Pancreas (tissue), 10 donors: ENCODE results near the gene ADRM1. TPM values are rescaled to one million over a fixed set of nuclear protein-coding genes. Genes with fewer than 3 reads are reported as not detected.

ENCODE experiments used
- ATAC-seq, 4 donors: fragments of 200-7000 bp; cut with Tn5 transposase; one replicate each; pipeline versions ENCODE4 v1.8.0 to v1.9.1; 2020; ENCODE audit warnings: mild to moderate bottlenecking in 4 of 4, moderate library complexity in 4 of 4
- DNase-seq, 6 donors: peaks; one replicate each; pipeline ENCODE4 v3.0.0-alpha.2; 2020
- FAIRE-seq: peaks from 2 replicates; lab custom pipeline; 2012; peaks lifted over from hg19 to GRCh38; lab: Jason Lieb, UNC
- H3K27ac ChIP-seq, 4 donors: fragments of 200-600 bp; sonication (generic); 1 replicate in 3 of 4; 2 replicates in 1 of 4; pipeline versions ENCODE4 v1.5.0 to v1.8.0; 2020
- H3K27me3 ChIP-seq, 4 donors: fragments of 200-600 bp; one replicate each; pipeline ENCODE4 v1.8.0; 2021
- H3K36me3 ChIP-seq, 3 donors: fragments of 200-600 bp; sonication (generic) in 1 of 3; one replicate each; pipeline versions ENCODE4 v1.5.0 to v1.8.0; 2020 to 2021
- H3K4me1 ChIP-seq, 3 donors: fragments of 200-600 bp; one replicate each; pipeline ENCODE4 v1.8.0; 2021
- H3K4me3 ChIP-seq, 4 donors: fragments of 200-600 bp; sonication (generic) in 2 of 4; one replicate each; pipeline versions ENCODE4 v1.5.0 to v1.8.0; 2020 to 2021
- H3K9me3 ChIP-seq, 4 donors: fragments of 200-600 bp; one replicate each; pipeline ENCODE4 v1.8.0; 2021
- WGBS, 2 donors: extraction: QIAGEN DNeasy Blood & Tissue Kit; methylation state at CpG; one replicate each; pipeline ENCODE4 v1.1.7; 2013; 5-methylcytosine and 5-hydroxymethylcytosine counted together
- intact Hi-C, 3 donors: fragments of 100-400 bp; cut with DNase I; formaldehyde crosslinking; loops; one replicate each; pipeline versions ENCODE4 v1.11.1 to v1.14.2; 2022
- polyA plus RNA-seq, 2 donors: library from polyadenylated mRNA; stranded (reverse); fragments of 200-250 nt; gene quantifications; one replicate each; pipeline ENCODE4 v1.2.3, GENCODE V29; 2013
- total RNA-seq, 6 donors: library from RNA; stranded (reverse); fragmentation: NEBNext Ultra II Directional in 4 of 6; extraction: Animal tissue kit (Norgen Biotek cat#: 25700) in 4 of 6; gene quantifications; one replicate each; pipeline versions ENCODE4 v1.2.1 to v1.2.4, GENCODE V29; 2021 to 2023
- TF ChIP-seq, protein P1 (sequence below), 4 donors: fragments of 200-600 bp; sonication (generic) in 3 of 4; IDR thresholded peaks; one replicate each; pipeline versions ENCODE4 v1.5.0 to v1.8.0; 2021; ENCODE audit warnings: antibody characterized with exemption in 4 of 4
- donor health status: healthy with polysubstance abuse.
- donor health status: DM: no; HTN: no; CAD: no; lungs with moderate emphysema.
- donor health status: DM: no; HTN: no; CAD: no.
- donor health status: control.
- donor health status: control.
- donor health status: Bipolar disorder and iron deficiency.
- donor health status: DM: yes; HTN: yes; CAD: no.
- donor health status: DM: no; HTN: no; CAD: no.
- donor health status: DM: no; HTN: no; CAD: no.
- donor health status: DM: yes; HTN: yes; CAD: no.

The ADRM1 gene
- total and polyA plus RNA-seq, 8 donors: 33.3 to 76.0 (median 41.7) TPM

DNA sequence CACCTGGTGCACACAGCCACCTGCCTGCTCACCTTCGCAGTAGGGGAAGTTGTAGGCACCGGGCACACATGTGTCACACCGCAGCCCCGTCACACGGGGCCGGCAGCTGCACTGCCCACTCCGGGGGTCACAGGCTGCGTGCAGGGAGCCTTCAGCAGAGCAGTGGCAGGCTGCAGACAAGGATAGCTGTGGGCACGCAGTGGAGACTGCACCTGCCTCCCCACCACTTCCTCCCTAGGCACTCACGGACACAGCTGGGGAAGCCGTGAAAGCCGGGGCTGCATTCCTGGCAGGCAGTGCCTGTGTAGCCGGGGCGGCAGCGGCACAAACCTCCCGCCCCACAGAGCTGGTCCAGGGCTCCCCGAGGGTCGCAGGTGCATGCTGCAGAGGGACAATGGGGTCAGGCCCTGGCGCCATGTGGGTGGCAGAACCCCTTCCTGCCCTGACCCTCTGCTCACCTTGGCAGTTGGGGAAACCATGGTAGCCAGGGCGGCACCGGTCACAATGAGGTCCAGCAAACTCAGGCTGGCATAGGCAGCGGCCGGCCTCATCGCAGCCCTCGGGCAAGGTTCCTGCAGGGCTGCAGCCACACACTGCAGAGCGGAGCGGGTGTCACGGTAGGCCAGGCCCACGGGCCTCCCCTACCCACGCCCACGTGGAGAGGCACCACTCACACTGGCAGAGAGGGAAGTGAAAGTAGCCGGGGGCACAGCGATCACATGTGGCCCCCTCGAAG lies 34.9 kb downstream of the ADRM1 start:
- no peak for ATAC-seq
- no peaks in the 10 kb centered on the region for H3K27me3 ChIP-seq
- intact Hi-C loops: no loop called here
- H3K27ac ChIP-seq: no peak overlapping the region
- peak in 2 of 6 donors; percentile 24 to 62 for DNase-seq
- TF ChIP-seq, protein P1, sequence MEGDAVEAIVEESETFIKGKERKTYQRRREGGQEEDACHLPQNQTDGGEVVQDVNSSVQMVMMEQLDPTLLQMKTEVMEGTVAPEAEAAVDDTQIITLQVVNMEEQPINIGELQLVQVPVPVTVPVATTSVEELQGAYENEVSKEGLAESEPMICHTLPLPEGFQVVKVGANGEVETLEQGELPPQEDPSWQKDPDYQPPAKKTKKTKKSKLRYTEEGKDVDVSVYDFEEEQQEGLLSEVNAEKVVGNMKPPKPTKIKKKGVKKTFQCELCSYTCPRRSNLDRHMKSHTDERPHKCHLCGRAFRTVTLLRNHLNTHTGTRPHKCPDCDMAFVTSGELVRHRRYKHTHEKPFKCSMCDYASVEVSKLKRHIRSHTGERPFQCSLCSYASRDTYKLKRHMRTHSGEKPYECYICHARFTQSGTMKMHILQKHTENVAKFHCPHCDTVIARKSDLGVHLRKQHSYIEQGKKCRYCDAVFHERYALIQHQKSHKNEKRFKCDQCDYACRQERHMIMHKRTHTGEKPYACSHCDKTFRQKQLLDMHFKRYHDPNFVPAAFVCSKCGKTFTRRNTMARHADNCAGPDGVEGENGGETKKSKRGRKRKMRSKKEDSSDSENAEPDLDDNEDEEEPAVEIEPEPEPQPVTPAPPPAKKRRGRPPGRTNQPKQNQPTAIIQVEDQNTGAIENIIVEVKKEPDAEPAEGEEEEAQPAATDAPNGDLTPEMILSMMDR (IDR thresholded peaks at IDR 0.05): no peak
- 90 to 93% methylated on average over 34 of the region's 34 CpGs for WGBS, 2 donors
- H3K9me3 ChIP-seq: no peaks in the 10 kb centered on the region
- H3K36me3 ChIP-seq: peaks cover 0 to 31% (median 7%) of the 10 kb centered on the region in 3 donors
- H3K4me3 ChIP-seq: no peak overlapping the region
- no peaks in the 10 kb centered on the region for H3K4me1 ChIP-seq
- FAIRE-seq: no peak

DNA sequence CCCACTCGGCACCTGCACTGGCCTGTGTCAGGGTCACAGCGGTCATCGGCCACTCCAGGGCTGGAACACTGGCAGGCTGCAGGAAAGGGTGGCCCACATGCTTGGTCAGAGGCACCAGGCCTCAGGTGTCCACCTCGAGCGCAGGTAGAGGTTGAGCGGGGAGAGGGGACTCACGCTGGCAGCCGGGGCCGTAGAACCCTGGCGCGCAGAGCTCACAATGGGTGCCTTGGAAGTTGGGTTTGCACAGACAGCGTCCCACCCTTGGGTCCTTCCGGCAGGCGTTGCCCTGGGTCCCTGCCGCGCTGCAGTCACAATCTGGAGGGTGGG lies 35.5 kb downstream of the ADRM1 start:
- Histone ChIP-seq H3K4me1 (no peaks in the 10 kb centered on the region), H3K9me3 (no peaks in the 10 kb centered on the region), H3K27me3 (no peaks in the 10 kb centered on the region), H3K4me3 (no peak overlapping the region), H3K27ac (no peak overlapping the region), H3K36me3 (peaks cover 0 to 26% (median 7%) of the 10 kb centered on the region in 3 donors)
- intact Hi-C loops: no loop called here
- 94 to 95% methylated on average over 16 of the region's 16 CpGs for WGBS, 2 donors
- FAIRE-seq (no peak), DNase-seq (peak in 1 of 6 donors; percentile 62), ATAC-seq (peak in 1 of 4 donors; percentile 10)
- TF ChIP-seq, protein P1 (IDR thresholded peaks at IDR 0.05): no peak

DNA sequence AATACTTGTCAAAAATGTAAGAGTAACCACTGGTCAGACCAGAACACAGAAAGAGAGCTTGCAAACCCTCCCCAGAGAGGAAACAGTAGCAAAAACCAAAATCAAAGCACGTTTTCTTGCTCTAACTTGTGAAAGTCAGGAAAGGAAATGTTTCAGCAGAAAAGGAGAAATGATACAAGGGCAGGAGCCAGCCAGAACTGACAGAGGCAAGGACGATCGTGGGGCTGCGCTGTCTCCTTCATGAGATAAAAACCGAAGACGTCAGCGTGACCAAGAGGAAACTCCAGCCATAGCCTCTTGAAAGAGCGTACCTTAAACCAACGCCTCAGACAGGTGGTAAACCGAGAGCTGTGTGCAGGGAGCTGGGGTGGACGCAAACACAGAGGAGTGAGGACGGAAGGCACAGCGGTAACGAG lies 36.9 kb downstream of the ADRM1 start:
- FAIRE-seq (no peak), ATAC-seq (no peak), DNase-seq (peak in 1 of 6 donors; percentile 8)
- TF ChIP-seq, protein P1 (IDR thresholded peaks at IDR 0.05): no peak
- 77 to 85% methylated on average over 14 of the region's 14 CpGs for WGBS, 2 donors
- intact Hi-C loops: no loop called here
- Histone ChIP-seq H3K9me3 (no peaks in the 10 kb centered on the region), H3K36me3 (peaks cover 0 to 17% (median 7%) of the 10 kb centered on the region in 3 donors), H3K27ac (no peak overlapping the region), H3K4me3 (no peak overlapping the region), H3K4me1 (no peaks in the 10 kb centered on the region), H3K27me3 (no peaks in the 10 kb centered on the region)

DNA sequence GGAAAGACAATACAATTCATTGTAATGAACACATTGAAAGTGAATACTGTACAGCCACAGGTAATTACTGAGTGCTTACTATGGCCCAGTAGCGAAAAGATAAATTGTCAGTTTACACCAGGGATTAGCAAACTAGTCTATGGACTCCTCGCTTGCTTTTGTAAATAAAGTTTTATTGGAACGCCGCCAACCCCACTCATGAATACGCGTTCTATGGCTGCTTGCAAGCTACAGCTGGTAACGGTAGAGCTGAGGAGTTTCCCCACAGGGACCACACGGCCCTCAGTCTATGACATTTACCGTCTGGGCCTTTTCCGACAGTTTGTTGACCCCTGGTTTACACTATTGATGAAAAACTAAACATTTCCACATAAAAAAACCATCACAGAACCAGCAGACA lies 40.1 kb downstream of the ADRM1 start:
- Histone ChIP-seq H3K4me1 (no peaks in the 10 kb centered on the region), H3K9me3 (no peaks in the 10 kb centered on the region), H3K4me3 (no peak overlapping the region), H3K36me3 (peaks cover 0 to 5% (median 3%) of the 10 kb centered on the region in 3 donors), H3K27me3 (no peaks in the 10 kb centered on the region), H3K27ac (no peak overlapping the region)
- no peak for FAIRE-seq
- TF ChIP-seq, protein P1 (IDR thresholded peaks at IDR 0.05): no peak
- WGBS, 2 donors: 81 to 82% methylated on average over 10 of the region's 10 CpGs
- intact Hi-C loops: no loop called here
- no peak for ATAC-seq
- peak in 1 of 6 donors; percentile 1 for DNase-seq

DNA sequence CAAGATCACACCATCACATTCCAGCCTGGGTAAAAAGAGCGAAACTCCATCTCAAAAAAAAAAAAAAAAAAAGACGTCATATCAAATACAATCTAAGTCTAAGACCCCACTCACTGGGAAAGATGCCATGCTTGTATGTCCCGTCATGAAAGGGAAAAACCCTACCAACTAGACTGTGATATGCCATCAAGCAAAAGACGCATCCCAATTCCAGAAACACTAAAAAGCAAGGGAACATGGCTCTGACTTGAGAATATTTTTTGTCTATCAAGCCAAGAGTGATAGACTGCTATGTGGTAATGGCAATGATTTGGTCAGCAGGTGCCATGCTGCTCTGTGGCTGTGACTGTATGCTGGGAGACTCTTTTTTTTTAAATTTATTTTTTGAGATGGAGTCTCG lies 41.3 kb downstream of the ADRM1 start:
- Histone ChIP-seq H3K4me3 (no peak overlapping the region), H3K27ac (no peak overlapping the region), H3K4me1 (no peaks in the 10 kb centered on the region), H3K27me3 (no peaks in the 10 kb centered on the region), H3K9me3 (no peaks in the 10 kb centered on the region), H3K36me3 (no peaks in the 10 kb centered on the region)
- 94 to 96% methylated on average over 5 of the region's 5 CpGs for WGBS, 2 donors
- intact Hi-C loops: no loop called here
- no peak for DNase-seq
- TF ChIP-seq, protein P1 (IDR thresholded peaks at IDR 0.05): no peak
- FAIRE-seq: no peak
- ATAC-seq: no peak
